Psoas muscle (tissue), 8 donors: ENCODE data around the gene TERT. TPM values are rescaled to one million over a fixed set of nuclear protein-coding genes. Genes with fewer than 3 reads are reported as not detected.

ENCODE experiments used
- ATAC-seq, 4 donors: fragments of 200-7000 bp; cut with Tn5 transposase; one replicate each; pipeline ENCODE4 v1.9.1; 2020; ENCODE audit warnings: moderate library complexity in 3 of 4, mild to moderate bottlenecking in 2 of 4
- DNase-seq, 2 donors: peaks; one replicate each; pipeline ENCODE4 v3.0.0-alpha.2; 2020
- H3K27ac ChIP-seq: fragments of 200-600 bp; one replicate; pipeline ENCODE4 v1.8.0; 2022
- H3K27me3 ChIP-seq, 3 donors: fragments of 200-600 bp in 1 of 3; one replicate each; pipeline versions ENCODE4 v1.6.1 to v1.8.0; 2013 to 2022; ENCODE audit warnings: low read length in 2 of 3, mild to moderate bottlenecking in 2 of 3, moderate library complexity in 1 of 3; ENCODE audit not compliant: insufficient read depth in 3 of 3
- H3K36me3 ChIP-seq, 2 donors: fragments of 200-600 bp in 1 of 2; one replicate each; pipeline versions ENCODE4 v1.6.1 to v1.8.0; 2013 to 2022; ENCODE audit warnings: low read depth in 1 of 2, mild to moderate bottlenecking in 1 of 2, moderate library complexity in 1 of 2; ENCODE audit not compliant: insufficient read depth in 1 of 2
- H3K4me1 ChIP-seq: fragments of 200-600 bp; one replicate; pipeline ENCODE4 v1.8.0; 2022
- H3K4me3 ChIP-seq: fragments of 200-600 bp; one replicate; pipeline ENCODE4 v1.8.0; 2022; ENCODE audit warnings: mild to moderate bottlenecking
- H3K9me3 ChIP-seq: fragments of 200-600 bp; one replicate; pipeline ENCODE4 v1.8.0; 2022
- CTCF ChIP-seq: fragments of 200-600 bp; IDR thresholded peaks from one replicate; pipeline ENCODE4 v1.8.0; 2022; ENCODE audit warnings: antibody characterized with exemption
- WGBS, 3 donors: extraction: QIAGEN DNeasy Blood & Tissue Kit; methylation state at CpG; one replicate each; pipeline versions ENCODE4 v1.1.6 to v1.1.7; 2013; 5-methylcytosine and 5-hydroxymethylcytosine counted together
- intact Hi-C, 2 donors: fragments of 100-400 bp; cut with DNase I; formaldehyde crosslinking; loops; one replicate each; pipeline versions ENCODE4 v1.11.0 to v1.14.2; 2022
- polyA plus RNA-seq, 3 donors: library from polyadenylated mRNA; stranded (reverse); fragments of 200-250 nt; gene quantifications; one replicate each; pipeline ENCODE4 v1.2.3, GENCODE V29; 2013
- total RNA-seq, 4 donors: library from RNA; stranded (reverse); fragmentation: NEBNext Ultra II Directional in 2 of 4; extraction: Animal tissue kit (Norgen Biotek cat#: 25700) in 2 of 4; gene quantifications; one replicate each; pipeline versions ENCODE4 v1.2.1 to v1.2.4, GENCODE V29; 2021 to 2023
- donor health status: healthy with polysubstance abuse.
- donor health status: DM: no; HTN: no; CAD: no; lungs with moderate emphysema.
- donor health status: Bipolar disorder and iron deficiency.
- donor health status: healthy.
- donor health status: DM: yes; HTN: yes; CAD: no.
- donor health status: DM: no; HTN: no; CAD: no.
- donor health status: DM: no; HTN: no; CAD: no.
- donor health status: DM: yes; HTN: yes; CAD: no.

The TERT gene
- total and polyA plus RNA-seq, 7 donors, result not detected

GRCh38 chr5:1209896-1210776, 84.7 kb downstream of the TERT start:
- DNase-seq (peak; percentile 2 to 15), ATAC-seq (no peak)
- no peak for TF ChIP-seq CTCF
- Histone ChIP-seq H3K36me3 (no peaks in the 10 kb centered on the region), H3K4me1 (no peaks in the 10 kb centered on the region), H3K27me3 (peaks cover 0 to 48% (median 6%) of the 10 kb centered on the region in 3 donors), H3K27ac (no peak overlapping the region), H3K4me3 (no peak overlapping the region), H3K9me3 (no peaks in the 10 kb centered on the region)
- intact Hi-C loops, result no loop called here
- 79 to 84% (median 80%) methylated on average over 21 of the region's 21 CpGs for WGBS, 3 donors

- H3K36me3 ChIP-seq, result no peaks in the 10 kb centered on the region
- no peak for TF ChIP-seq CTCF
- no peak for DNase-seq
- WGBS, 3 donors, result 51 to 83% (median 58%) methylated on average over 2 of the region's 2 CpGs
- H3K27me3 ChIP-seq, result peaks cover 0 to 50% (median 6%) of the 10 kb centered on the region in 3 donors
- H3K27ac ChIP-seq, result no peak overlapping the region
- H3K4me1 ChIP-seq, result no peaks in the 10 kb centered on the region
- H3K9me3 ChIP-seq, result no peaks in the 10 kb centered on the region
- intact Hi-C loops, result no loop called here
- no peak overlapping the region for H3K4me3 ChIP-seq
- no peak for ATAC-seq
Observed at GRCh38 chr5:1209489-1209852, 85.4 kb downstream of the TERT start.

- no peaks in the 10 kb centered on the region for H3K4me1 ChIP-seq
- peak in 1 of 4 donors; percentile 42 for ATAC-seq
- H3K9me3 ChIP-seq, result no peaks in the 10 kb centered on the region
- H3K27ac ChIP-seq, result no peak overlapping the region
- peak; percentile 12 to 48 for DNase-seq
- TF ChIP-seq CTCF, result peak; percentile 24
- H3K36me3 ChIP-seq, result no peaks in the 10 kb centered on the region
- 75 to 77% (median 76%) methylated on average over 24 of the region's 24 CpGs for WGBS, 3 donors
- peaks cover 0 to 50% (median 8%) of the 10 kb centered on the region in 3 donors for H3K27me3 ChIP-seq
- intact Hi-C loops, result no loop called here
- H3K4me3 ChIP-seq, result no peak overlapping the region
Observed at GRCh38 chr5:1208743-1209488, 86.0 kb downstream of the TERT start.

- DNase-seq (peak in 1 of 2 donors; percentile 2), ATAC-seq (no peak)
- no peaks in the 10 kb centered on the region for H3K36me3 ChIP-seq
- H3K27ac ChIP-seq, result no peak overlapping the region
- no peaks in the 10 kb centered on the region for H3K9me3 ChIP-seq
- H3K4me3 ChIP-seq, result no peak overlapping the region
- TF ChIP-seq CTCF, result no peak
- no peaks in the 10 kb centered on the region for H3K4me1 ChIP-seq
- peaks cover 0 to 54% (median 8%) of the 10 kb centered on the region in 3 donors for H3K27me3 ChIP-seq
- intact Hi-C loops, result no loop called here
- WGBS, 3 donors, result 30 to 43% (median 34%) methylated on average over 16 to 17 of the region's 17 CpGs
Observed at GRCh38 chr5:1208221-1208742, 86.6 kb downstream of the TERT start.
